GM12801 (cell line): ENCODE results near the gene PCTP.

Source experiments
- CTCF ChIP-seq: IDR thresholded peaks from one replicate; pipeline ENCODE4 v1.5.1; 2011; ENCODE audit warnings: control low read depth; ENCODE audit not compliant: insufficient read length; ENCODE audit errors: extremely low read depth

Gene PCTP

DNA sequence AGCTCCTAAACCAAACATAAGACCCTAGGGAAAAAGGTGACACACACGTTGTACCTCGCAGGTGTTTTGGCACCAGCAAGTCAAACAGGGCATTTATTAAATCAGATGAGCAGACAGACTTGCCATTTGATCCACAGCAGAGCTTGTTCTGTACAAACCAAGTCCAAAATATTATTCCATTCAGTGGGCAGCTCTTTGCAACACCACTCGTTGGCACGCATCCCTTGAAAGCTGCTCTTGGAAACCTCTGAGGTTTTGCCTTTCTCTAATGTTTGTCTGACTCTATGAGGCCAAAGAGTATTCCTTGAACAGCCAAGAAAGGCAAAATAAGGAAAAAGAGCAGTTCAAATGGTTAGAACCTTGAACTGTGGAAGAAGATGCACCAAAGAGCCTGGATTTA is 40.9 kb upstream of the PCTP start:
- TF ChIP-seq CTCF, result no peak

GRCh38 chr17:55710410-55710809 is 40.4 kb upstream of the PCTP start:
- no peak for TF ChIP-seq CTCF

DNA sequence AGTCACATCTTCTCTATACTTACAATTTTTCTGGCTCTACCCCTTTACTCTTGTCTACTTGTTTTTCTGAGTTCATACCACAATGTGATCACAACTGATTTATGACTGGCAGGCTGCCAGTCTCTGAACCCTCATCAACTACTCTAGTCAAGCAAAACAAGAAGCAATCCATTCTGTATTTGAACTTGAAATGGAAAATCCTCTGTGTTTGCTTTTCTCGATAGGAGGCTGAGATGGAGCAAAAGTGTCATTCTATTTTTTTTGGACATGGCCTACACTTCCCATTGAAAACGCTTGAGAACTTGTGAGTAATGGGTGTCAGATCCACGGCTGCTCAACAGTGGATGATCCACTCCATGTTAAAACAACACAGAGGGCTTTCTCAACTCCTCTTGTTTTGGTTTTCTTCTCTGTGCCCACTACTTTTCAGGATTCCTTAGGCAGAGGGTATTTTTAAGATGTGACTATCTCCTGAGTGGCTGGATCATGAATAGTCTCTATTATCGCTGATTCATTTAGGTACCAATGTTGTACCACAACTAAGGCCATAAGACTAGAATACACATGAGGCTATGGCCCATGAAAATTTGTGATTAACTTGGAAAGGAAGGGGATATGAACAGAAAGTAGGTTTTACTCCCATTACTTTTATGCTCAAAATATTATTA is 39.9 kb upstream of the PCTP start:
- TF ChIP-seq CTCF, result no peak

DNA sequence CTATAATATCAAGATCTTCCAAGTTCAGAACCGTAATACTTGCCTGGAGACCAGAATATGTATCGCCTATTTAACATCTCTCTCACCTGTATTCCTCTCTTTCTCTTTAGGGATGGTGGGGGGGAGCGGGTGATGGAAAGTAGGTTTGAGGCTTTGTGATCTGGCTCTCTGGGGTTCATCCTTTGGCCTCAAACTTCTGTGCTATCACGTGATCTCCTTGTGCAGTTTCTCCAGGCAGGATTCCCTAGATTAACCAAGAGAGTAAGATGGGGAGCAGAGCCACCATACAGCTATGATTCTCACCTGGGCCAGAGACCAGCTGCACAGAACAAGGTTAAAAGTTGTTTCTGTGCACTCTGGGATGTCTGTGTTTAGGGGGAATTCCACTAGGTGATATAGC is 33.4 kb upstream of the PCTP start:
- no peak for TF ChIP-seq CTCF

- TF ChIP-seq CTCF, result no peak
These were observed 32.7 kb upstream of the PCTP start for GRCh38 chr17:55717898-55718735.

GRCh38 chr17:55720919-55721836 is 29.7 kb upstream of the PCTP start:
- TF ChIP-seq CTCF, result no peak
